Fibroblast of skin of abdomen (primary cell): ENCODE data around the gene BTBD9. TPM values are rescaled to one million over a fixed set of nuclear protein-coding genes. Genes with fewer than 3 reads are reported as not detected.

Experiments
- DNase-seq: peaks from one replicate; pipeline ENCODE4 v3.0.0-alpha.2; 2013
- polyA plus RNA-seq, 2 experiments: library from polyadenylated mRNA; unstranded; fragments of 120-200 nt; gene quantifications; one replicate each; pipeline ENCODE4 v1.2.1, GENCODE V29; 2013; ENCODE audit not compliant: insufficient read length in 2 of 2

BTBD9 gene
- 6.3 TPM for polyA plus RNA-seq (2013, experiment 1 of 2; ENCODE audit: insufficient read length)
- polyA plus RNA-seq (2013, experiment 2 of 2; ENCODE audit: insufficient read length), result 5.8 TPM

DNA sequence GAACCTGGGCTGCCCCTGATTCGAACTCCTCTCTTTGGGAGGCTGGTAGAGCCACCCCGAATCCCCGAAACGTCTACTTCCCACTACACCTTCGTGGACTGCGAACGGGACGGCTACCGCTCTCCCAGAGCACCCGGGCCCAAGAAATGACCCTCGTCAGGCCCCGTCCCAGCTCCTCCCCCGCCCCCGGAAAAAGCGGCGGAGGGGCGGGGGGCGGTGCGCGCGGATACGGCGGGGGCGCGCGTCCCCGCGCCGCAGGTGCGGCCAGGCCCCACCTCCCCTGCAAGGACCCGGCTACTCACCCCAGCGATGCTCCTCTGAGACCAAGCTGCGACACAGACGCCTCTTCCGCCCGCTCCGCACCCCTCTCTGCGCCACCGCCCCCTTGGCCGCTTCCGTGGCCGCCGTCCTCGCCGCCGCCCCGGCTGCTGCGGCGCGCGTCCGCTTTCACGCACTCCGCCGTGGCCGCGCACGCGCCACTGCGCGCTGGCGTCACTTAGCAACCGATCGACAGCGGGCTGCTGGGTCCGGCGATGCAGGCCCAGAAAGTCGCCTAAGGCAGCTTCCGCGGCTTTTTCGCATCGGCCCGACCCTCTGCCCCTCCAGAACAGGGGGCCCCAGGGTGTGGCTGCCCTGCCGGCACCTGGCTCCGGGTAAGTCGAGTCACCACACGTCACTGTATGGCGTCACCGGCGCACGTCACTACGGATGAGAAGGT is at the start of gene BTBD9:
Gene BTBD9 (minus strand): TSS at position 432 of the 718 bp plus-strand sequence.
- peak; percentile 82 for DNase-seq

DNA sequence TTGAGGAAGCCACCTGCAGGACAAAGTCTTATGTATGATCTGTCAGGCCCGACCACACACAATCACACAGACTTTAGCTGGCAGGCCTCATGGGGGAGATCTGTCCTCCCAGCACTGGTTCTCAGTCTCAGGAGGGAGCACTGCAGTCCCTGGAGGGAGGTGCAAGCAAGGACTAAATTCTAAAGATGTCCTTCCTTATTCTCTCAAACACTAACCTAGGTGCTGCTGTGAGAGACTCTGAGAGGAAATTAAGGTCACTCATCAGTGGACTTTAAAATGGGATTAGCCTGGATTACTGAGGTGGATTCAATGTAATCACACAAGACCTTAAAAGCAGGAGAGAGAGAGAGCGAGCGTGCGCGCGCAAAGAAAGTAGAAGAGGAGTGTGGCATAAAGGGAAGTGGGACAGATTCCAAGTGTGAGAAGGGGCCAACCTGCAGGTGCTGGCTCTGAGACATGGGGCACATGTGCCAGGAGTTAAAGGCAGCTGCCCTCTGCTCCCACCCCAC is 48.9 kb upstream of the BTBD9 start:
- no peak for DNase-seq

DNA sequence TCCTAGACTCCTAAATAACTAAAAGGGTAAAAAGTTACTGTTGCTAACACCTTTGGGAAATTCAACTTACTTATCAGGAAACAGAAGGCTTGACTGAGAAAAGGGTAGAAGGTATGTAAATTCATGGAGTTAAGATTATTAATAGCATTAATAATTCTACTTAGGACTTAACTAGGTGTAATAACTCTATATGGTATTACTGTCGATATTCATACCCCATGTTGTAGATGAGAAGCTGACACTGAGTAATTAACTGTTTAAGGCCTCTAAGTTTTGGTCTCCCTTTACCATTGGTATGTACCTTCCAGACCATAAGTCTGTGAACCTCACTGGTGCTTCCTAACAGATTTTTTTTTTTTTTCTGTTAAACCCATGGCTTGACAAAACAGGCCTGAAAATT is 47.8 kb upstream of the BTBD9 start:
- no peak for DNase-seq

DNA sequence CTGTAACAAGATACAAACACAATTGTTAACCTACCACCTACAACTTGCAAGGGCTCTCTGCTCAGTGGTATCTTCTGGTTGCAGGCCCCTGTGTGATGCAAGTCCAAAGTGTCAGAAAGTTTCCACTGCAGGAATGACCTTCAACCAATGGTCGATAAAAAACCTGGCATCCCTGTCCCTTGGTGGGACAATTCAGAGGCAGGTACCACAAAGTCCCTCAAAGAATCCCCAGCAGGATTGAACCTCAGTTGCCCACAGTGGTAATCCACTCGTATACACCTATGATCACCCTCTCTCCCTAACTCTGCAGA is 47.3 kb upstream of the BTBD9 start:
- no peak for DNase-seq

DNA sequence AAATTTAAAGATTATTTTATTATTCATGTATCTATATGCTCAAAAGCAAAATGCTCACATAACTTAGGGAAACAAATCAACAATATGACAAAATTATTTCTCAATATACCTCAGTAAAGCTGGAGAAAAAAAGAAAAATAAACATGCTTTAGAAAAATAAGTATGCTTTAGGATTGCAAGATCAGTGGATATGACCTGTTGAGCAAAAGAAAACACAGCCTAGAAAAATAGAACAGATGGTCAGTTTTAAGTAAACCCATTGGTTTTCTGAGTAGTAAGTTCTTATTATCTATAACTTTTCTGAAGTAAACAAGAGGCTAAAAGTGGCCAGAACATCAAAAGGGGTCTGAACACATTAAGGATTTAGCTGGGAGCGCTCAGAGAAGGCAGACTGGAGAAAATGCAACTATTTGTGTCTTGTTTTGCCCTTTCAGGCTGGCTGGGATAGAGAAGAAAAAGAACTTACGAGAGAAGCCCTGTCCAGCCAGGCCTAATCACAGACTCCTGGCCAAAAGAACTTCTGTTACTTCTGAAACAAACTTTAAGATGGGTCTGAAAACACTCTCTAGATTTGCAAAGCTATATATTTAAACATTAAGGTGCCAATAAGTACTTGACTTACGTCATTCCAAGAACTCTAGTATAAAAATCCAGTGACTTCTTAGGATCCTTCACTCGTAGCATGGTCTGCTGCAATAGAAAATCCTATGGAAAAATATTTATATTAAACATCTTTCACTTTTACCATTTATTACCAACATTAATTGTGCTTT is 46.7 kb upstream of the BTBD9 start:
- DNase-seq, result no peak

DNA sequence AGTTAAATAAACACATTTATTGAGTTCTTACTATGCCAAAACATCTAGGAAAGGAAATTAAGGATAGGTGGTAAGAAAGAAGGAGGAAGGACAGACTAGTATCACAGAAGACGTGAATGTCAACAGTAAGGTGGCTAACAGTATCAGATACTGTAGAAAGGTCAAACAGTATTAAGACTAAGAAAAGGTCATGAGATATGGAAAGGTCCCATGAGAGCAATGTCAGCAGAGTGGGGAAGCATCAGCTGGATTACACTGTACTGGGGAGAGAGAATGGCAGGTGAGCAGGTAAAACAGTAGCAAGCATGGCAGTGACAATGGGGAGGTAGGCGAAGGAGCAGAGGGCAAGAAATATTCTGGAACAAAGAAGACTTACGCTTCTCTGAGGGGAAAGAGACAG is 45.2 kb upstream of the BTBD9 start:
- DNase-seq, result no peak

DNA sequence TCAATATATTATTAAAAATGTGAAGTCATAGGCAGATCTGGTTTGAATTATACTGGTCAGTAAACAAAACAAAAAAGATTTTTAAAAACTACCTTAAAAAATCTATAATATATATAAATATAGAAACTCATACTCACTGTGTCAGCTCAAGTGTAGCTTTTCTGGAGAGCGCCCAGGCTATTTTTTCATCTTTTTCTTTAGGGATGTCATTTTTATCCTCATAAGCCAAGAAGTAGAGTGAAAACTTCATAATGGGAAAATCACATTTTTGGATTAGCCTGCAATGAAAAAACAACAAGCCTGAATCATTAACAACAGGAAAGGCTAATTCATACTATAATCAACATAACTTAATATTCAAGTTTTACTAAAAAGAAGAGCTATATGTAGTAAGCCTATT is 44.5 kb upstream of the BTBD9 start:
- no peak for DNase-seq

DNA sequence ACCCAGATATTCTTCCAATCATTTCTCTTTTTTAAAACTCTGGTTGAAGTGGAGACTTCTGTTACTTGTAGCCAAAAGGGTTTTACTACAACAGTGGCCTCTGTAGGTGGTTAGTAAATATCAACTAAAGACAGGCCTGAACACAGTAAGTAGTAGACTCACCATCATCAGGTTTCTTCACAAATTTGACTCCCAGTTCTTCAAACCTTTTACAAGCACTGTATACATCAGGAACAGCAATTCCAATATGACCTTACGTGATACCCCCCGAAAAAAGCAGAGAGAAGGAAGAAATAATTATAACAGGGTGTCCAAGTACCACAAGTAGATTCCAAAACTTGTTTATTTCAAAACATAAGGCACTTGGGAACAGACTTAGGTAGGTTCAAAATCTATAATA is 42.1 kb upstream of the BTBD9 start:
- DNase-seq, result no peak

DNA sequence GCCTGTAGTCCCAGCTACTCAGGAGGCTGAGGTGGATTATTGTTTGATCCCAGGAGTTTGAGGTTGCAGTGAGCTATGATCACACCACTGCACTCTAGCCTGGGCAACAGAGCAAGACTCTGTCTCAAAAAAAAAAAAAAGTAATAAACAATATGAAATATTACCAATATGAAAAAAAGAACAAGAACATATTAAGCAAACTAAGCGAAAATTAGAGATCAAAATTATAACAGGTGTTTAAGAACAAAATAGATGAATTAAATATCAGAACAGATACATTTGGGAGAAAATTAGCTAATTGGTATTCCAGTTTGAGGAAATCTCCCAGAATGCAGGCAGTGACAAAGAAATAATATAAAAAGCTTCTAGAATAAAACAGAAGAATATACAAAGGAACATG is 39.9 kb upstream of the BTBD9 start:
- DNase-seq, result no peak

DNA sequence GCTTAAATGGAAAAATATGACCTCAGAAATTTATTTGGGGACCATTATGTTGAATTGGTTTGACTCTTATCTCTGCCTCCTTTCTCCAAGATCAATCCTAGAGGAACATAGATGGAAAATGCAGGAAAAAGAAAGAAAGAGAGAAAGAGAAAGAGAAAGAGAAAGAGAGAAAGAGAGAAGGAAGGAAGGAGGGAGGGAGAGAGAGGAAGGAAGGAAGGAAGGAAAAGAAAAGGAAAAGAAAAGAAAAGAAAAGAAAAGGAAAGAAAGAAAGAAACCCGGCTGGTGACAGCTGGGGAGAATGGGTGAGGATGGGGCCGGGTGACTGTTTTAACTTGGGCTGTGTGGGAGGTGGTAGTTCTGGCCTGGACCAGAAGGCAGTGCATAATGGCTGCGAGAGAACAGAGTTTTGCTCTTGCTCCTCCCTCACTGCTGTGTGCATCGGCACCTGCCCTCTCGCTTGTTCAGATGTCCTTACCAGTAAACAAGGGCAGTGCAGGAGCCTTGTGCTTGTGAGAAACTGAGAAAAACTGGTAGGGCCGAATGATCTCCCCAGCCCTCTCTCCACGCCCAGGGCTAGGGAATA is 38.5 kb upstream of the BTBD9 start:
- no peak for DNase-seq

DNA sequence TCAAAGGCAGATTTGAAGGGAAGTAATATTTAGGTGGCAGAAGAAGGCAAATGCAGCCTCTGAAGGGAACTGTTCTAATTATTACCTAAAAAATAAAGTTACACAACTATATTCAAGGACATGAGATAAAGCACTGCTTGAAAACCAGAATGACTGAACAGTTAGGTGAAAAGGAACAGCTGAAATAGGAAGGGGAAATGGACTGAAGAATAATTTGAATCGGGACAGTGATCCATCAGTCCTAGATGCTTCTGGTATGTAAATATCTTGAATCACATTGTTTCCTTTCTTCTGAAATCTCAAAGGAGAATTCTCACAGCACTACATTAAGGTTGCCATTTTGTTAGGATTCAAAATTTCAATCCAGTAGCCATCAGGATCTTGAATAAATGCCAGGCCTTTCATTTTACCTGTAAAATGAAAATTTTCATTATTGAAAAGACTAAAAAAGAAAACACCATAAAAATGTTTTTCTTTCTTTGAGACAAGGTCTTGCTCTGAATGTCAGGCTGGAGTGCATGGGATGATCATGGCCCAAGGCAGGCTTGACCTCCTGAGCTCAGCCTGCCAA is 37.3 kb upstream of the BTBD9 start:
- DNase-seq, result no peak

DNA sequence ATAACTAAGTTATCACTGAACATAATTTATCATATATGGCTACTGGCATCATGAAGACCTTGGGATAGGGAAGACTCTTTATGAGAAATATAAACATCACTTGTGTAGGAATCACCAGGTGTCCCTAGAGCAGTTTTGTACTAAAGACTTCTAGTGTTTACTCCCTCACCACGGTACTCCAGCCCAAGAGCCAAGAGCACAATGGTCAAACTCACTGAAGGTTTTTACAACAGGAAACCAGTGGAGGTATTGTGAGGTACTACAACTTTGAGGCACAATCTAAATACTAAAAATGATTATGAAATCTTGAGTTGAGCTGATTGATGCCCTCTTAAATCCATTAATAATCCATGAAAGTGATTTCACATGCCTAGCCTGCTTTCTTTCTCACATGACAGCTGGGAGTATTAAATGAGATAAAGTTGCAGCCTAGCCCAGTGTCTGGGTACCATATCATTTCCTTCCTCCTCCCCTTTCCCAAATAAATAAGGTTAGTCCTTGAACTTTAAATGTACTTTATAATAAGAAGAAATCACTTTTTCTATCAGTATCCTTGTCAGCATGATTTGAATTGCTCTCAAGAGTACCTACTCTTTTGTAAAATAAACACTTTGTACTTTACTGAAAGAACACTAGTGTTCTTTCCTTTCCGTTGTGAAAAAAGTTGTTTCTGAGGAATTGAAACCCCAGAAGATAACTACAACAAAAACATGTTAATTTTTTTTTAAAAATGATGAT is 36.7 kb upstream of the BTBD9 start:
- DNase-seq, result no peak

DNA sequence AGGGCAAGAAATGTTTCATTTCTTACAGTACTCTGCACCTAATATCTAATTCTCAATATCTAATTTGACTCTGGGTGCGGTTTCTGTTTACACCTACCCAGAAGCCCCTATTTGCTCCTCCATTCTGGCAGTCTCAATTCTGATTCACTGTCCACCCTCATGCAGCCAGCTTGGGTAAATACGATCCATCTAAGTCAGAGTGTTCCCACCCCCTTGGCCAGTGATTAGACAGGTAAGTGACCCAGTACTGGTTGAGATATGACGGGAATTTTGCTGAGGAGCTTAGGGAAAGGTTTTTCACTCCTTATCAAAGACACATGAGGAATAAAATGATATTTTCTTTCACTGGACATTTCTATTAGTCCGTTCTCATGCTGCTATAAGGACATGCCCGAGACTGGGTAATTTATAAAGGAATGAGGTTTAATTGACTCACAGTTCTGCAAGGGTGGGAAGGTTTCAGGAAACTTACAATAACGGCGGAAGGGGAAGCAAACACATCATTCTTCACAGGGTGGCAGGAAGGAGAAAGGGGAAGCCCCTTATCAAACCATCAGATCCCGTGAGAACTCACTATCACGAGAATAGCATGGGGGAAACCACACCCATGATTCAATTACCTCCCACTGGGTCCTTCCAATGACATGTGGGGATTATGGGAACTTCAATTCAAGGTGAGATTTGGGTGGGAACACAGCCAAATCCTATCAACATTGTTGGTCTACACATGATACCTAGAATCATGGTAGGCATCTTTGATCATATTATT is 33.9 kb upstream of the BTBD9 start:
- no peak for DNase-seq

DNA sequence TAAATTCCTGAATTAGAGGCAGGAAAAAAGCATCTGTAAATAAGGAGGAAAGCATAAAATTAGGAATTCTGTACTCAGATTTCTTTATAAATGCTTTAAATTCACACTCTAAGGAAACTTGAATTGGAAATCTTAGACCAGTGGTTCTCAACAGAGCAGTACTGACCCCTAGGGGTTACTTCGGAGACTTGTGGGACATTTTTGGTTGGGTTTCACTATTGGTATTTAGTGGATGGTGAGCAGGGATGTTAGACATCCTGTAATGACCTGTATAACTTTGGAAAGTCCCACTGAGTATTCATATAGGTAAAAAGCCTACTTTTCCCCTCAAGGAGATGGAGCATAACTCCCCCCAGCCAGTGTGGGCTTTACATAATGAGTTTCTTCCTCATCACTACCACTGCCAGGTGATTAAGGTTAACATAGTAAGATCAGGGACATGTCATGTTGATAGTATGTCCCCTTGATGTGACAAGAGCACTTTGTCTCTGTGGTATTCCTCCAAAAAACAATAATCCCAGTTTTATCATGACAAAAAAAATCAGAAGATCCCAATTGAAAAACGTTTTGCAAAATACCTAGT is 32.2 kb upstream of the BTBD9 start:
- peak; percentile 58 for DNase-seq

DNA sequence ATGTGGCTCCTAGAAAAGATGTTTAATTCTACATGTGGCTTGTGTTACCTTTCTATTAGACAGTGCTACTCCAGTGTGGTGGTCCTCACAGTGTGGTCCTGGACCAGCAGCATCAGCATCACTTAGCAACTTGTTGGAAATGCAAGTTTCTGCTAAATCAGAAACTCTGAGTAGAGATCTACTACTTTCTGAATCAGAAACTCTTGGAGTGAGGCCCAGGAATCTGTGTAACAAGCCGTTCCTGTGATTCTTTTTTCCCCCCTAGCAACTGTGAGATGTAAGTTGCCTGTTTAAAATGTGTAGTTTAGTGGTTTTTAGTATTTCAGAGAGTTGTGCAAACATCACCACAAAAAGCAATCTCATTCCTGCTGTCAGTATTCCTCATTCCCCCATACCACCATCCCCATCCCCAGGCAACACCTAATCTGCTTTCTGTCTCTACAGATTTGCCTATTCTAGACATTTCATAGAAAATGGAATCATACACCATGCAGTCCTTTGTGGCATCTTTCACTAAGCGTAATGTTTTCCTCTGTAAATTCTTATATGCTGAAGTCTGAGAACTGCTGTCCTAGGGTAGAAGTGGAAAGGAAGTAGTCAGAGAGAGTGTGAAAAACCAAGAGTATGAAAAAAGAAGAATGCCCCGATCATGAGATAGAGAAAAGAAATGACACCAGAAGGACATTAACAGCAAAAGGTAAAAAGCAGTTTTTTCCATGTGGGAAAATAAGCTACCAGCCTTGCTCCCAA is 18.9 kb upstream of the BTBD9 start:
- no peak for DNase-seq

DNA sequence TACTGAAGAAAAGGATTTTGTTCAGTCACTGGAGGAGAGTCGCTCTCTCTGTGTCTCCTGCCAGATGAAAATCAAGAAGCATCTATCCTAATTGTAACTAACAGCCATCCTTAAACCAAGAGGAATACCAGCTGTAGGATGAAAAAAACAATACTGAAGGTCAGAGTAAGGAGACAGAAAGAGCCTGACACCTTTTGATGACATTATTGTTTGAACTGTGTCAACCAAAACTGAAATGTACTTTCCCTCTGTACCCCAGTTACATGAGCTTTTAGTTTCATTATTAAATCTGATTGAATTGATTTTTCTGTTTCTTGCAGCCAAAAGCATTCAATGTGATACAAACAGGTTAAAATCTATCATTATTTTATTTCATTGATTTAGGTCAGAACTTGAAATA is 17.2 kb upstream of the BTBD9 start:
- DNase-seq, result no peak

DNA sequence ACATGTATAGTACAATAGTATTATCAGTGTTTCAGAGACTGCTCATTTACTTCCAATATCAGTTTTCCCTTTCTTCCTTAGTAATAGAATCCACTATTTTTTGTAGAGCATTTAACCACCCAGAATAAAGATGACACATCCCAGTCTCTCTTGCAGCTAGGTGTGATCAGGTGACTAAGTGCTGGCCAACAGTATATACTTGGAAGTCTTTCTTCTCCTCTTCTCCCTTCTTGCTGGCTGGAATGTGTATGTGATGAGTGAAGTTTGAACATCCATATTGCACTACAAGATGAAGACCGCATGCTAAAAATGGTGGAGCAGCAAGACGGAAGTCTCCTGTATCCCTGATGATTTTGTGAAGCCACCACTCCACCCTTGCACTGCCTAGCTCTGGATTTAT is 14.5 kb upstream of the BTBD9 start:
- no peak for DNase-seq

DNA sequence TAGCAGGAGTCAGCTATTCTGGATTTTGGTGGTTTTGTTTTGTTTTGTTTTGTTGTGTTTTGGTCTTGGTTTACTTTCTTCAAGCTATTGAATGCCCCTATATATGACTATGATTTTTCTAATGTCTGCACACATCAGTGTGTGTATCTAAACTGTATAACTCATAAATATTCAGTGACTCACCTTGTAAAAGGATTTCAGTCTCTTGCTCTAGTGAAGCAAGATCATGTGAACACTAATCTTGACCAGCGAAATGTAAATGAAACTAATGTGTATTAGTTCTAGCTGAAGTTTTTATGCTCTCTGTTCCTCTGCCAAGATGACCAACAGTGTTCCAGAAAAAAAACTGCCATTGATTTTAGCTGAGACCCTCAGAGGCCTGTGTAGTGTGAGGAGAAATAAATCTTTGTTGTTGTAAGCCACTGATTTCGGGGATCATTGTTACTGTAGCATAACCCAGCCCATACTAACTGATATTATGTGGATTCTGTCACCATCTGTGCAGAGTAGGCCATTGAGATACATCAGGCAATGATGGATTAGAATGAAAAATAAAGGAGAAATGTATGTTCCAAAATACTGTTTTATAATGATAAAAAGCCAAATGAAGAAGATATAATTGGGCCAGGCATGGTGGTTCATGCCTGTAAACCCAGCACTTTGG is 11.5 kb upstream of the BTBD9 start:
- DNase-seq, result peak; percentile 5

DNA sequence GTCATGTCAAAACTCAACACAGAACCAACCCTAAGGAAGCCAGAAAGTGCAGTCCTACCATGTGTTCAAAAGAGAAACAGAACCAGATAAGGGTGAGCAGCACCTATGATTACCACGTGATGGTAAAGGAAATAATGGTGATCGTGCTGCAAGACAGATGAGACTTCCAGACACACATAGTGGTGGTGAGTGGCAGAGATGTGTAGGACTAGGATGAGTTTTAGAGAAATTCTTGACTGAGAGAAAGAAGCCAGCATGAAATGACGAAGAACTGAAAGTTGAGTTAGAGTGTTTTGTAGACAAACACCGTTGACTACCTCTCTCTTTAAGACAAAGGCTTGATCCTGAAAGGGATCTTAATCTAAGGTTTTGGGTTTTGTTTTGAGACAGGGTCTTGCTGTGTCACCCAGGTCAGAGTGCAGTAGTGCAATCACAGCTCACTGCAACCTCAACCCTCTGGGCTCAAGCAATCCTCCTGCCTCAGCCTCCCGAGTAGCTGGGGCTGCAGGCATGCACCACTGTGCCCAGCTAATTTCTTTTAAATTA is 10.6 kb upstream of the BTBD9 start:
- no peak for DNase-seq

DNA sequence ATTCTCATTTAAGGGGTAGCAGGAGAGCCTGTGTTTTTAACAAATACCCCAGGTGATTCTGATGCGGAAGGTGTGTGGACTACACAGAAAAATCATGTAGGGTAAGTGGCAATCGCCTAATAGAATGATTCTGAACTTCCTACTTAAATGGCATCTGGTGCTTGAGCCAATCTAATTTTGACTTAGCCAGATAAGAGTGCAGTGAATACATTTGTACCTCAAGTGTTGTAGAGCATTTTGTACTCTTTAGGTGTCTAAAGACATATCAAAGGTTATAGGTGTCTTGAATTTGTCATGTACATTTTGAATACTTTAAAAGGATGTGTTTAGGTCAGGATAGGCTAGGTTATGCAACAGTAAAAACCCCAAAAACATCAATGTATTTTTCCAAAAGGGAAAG is 10.0 kb upstream of the BTBD9 start:
- DNase-seq, result no peak
